HCEC 1CT (cell line): ENCODE data around the gene CTSA.
"Not testable (repeated sequence)": the region's sequence is repeated elsewhere in the genome, so short reads cannot be mapped to it uniquely, and the experiment has no call there.

Source experiments
- DNase-seq: peaks from one replicate; pipeline ENCODE4 v3.0.0-alpha.2; 2017

The CTSA gene

GRCh38 chr20:45919542-45920399, 28.6 kb downstream of the CTSA start:
- no peak for DNase-seq

- no peak for DNase-seq
Observed at GRCh38 chr20:45920462-45921336, 29.6 kb downstream of the CTSA start.

GRCh38 chr20:45921337-45922189, 30.4 kb downstream of the CTSA start:
- no peak for DNase-seq

GRCh38 chr20:45924391-45925261, 33.5 kb downstream of the CTSA start:
- peak; percentile 50 for DNase-seq

GRCh38 chr20:45925821-45926506, 34.8 kb downstream of the CTSA start:
- no peak for DNase-seq

GRCh38 chr20:45926731-45927070, 35.6 kb downstream of the CTSA start:
- no peak for DNase-seq

GRCh38 chr20:45927071-45927878, 36.1 kb downstream of the CTSA start:
- DNase-seq: no peak

GRCh38 chr20:45931680-45932079, 40.5 kb downstream of the CTSA start:
- DNase-seq: not testable (repeated sequence)

GRCh38 chr20:45933266-45934045, 42.3 kb downstream of the CTSA start:
- DNase-seq: peak; percentile 77

GRCh38 chr20:45934046-45934585, 43.0 kb downstream of the CTSA start:
- peak; percentile 30 for DNase-seq

GRCh38 chr20:45934586-45935415, 43.7 kb downstream of the CTSA start, which contains the start of gene PCIF1:
Gene PCIF1, plus strand, starts transcription at chr20:45934683. Its CDS starts 4,317 bp downstream, at chr20:45939000.
- DNase-seq: peak; percentile 95

GRCh38 chr20:45935416-45936046, 44.4 kb downstream of the CTSA start:
- DNase-seq: no peak

GRCh38 chr20:45937765-45938164, 46.6 kb downstream of the CTSA start:
- DNase-seq: no peak

- DNase-seq: no peak
Observed at GRCh38 chr20:45938727-45939438, 47.7 kb downstream of the CTSA start.

GRCh38 chr20:45940053-45940452, 48.9 kb downstream of the CTSA start:
- DNase-seq: no peak

- no peak for DNase-seq
Observed at GRCh38 chr20:45940469-45940868, 49.3 kb downstream of the CTSA start.

- no peak for DNase-seq
Observed at GRCh38 chr20:45943613-45944012, 52.5 kb downstream of the CTSA start.
